ENCODE measurements around the gene PITX2. TPM values are rescaled to one million over a fixed set of nuclear protein-coding genes. Genes with fewer than 3 reads are reported as not detected.

Gene PITX2
- total RNA-seq, 4 donors from 2014 or later: 17.4 to 48.6 (median 34.0) TPM

GRCh38 chr4:110623718-110624397 lies 981 bp upstream of the PITX2 start:
- H3K27ac ChIP-seq (replicated peaks in 1 of 4): peak overlapping the region; percentile 80 to 93 (median 86)
- intact Hi-C loops (cut with DNase I): no loop called here
- no peak for DNase-seq (ENCODE audit: extremely low spot score)
- H3K4me3 ChIP-seq: peak overlapping the region; percentile 60 to 88 (median 72)
- 43% methylated on average over 11 of the region's 11 CpGs for WGBS
- TF ChIP-seq, protein P1, sequence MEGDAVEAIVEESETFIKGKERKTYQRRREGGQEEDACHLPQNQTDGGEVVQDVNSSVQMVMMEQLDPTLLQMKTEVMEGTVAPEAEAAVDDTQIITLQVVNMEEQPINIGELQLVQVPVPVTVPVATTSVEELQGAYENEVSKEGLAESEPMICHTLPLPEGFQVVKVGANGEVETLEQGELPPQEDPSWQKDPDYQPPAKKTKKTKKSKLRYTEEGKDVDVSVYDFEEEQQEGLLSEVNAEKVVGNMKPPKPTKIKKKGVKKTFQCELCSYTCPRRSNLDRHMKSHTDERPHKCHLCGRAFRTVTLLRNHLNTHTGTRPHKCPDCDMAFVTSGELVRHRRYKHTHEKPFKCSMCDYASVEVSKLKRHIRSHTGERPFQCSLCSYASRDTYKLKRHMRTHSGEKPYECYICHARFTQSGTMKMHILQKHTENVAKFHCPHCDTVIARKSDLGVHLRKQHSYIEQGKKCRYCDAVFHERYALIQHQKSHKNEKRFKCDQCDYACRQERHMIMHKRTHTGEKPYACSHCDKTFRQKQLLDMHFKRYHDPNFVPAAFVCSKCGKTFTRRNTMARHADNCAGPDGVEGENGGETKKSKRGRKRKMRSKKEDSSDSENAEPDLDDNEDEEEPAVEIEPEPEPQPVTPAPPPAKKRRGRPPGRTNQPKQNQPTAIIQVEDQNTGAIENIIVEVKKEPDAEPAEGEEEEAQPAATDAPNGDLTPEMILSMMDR (IDR thresholded peaks at IDR 0.05): no peak
- peaks cover 0 to 84% (median 0%) of the 10 kb centered on the region in 4 donors for H3K27me3 ChIP-seq
- H3K36me3 ChIP-seq: peaks cover 0 to 4% (median under 1%) of the 10 kb centered on the region in 4 donors
- H3K4me1 ChIP-seq: peaks cover 29 to 49% (median 41%) of the 10 kb centered on the region in 4 donors
- H3K9me3 ChIP-seq: no peaks in the 10 kb centered on the region

DNA sequence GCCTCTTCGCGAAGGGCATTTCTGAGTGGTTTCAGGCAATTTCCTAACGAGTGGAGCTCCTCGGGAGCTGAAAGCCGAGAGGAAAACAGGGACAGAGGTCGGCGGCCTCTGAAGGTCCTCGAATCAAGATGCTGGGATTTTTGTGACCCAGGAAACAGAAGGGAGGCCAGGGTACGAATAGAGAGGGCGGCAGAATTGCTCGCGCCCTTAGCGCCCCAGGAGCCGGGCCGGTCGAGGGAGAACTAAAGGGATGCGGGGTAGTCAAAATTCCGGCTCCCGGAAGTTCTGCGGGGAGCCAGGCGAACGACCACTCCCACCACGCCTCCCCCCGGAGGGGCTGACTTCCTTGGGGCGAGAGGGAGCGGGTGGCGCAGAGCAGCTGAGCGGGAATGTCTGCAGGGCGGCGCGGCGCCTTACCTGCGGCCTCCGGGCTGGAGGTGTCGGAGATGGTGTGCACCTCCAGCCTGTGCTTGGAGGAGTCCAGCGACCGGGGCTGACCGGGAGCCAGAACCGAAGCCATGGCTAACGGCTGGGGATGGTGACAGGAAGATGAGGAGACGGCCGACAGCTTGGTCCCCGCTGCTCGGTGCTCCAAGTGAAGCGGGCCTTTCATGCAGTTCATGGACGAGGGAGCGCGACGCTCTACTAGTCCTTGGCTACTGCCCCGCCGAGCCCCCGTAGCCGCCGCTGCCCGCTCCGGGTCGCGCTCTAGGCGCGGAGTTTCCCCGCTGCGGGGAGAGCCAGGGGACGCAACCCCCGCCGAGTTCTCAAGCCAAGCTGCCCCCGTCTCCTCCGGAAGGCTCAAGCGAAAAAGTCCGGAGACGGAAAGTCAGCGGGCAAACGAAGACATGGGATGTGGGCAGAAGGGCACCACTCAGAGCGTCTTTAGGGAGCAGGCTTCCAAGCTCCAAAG lies 782 bp downstream of the PITX2 start:
- peaks cover 29 to 63% (median 43%) of the 10 kb centered on the region in 4 donors for H3K4me1 ChIP-seq
- no peaks in the 10 kb centered on the region for H3K9me3 ChIP-seq
- DNase-seq (ENCODE audit: extremely low spot score): no peak
- no peak for TF ChIP-seq POLR2A (IDR thresholded peaks at IDR 0.05; ENCODE audit: low read depth)
- TF ChIP-seq, protein P1 (IDR thresholded peaks at IDR 0.05): no peak
- no peak for TF ChIP-seq EP300 (IDR thresholded peaks at IDR 0.05)
- TF ChIP-seq POLR2AphosphoS5 (IDR thresholded peaks at IDR 0.05): no peak
- peaks cover 0 to 82% (median 0%) of the 10 kb centered on the region in 4 donors for H3K27me3 ChIP-seq
- H3K36me3 ChIP-seq: peaks cover 0 to 13% (median 2%) of the 10 kb centered on the region in 4 donors
- intact Hi-C loops (cut with DNase I): no loop called here
- peak overlapping the region; percentile 80 to 93 (median 86) for H3K27ac ChIP-seq (replicated peaks in 1 of 4)
- peak overlapping the region; percentile 60 to 88 (median 72) for H3K4me3 ChIP-seq
- WGBS: 13% methylated on average over 38 of the region's 73 CpGs

DNA sequence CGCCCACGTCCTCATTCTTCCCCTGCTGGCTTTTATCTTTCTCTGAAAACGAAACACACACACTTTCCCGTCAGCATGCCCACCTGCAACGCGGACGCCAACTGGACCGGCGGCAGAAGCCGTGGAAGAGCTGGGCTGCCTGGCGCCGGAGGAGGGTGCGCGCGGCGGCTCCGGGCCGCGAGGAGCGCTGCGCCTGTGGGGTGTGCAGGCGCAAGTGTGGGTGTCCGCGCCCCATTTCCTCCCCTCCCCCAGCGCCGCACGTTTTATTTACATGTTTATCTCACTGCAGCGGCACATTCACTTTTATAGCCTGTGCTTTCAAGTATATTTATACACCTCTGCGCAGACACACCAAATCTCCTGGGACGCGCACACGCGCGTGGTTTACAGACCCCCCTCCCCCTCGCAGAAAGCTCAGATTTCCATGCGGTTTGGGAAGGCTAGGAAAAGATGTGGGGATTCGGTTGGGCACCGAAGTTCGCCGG lies 1.5 kb downstream of the PITX2 start:
- Histone ChIP-seq H3K9me3 (no peaks in the 10 kb centered on the region), H3K27ac (replicated peaks in 1 of 4) (peak overlapping the region; percentile 80 to 93 (median 86)), H3K4me3 (peak overlapping the region; percentile 60 to 88 (median 72)), H3K36me3 (peaks cover 0 to 13% (median 2%) of the 10 kb centered on the region in 4 donors), H3K4me1 (peaks cover 29 to 65% (median 43%) of the 10 kb centered on the region in 4 donors), H3K27me3 (peaks cover 0 to 74% (median 0%) of the 10 kb centered on the region in 4 donors)
- TF ChIP-seq POLR2AphosphoS5 (IDR thresholded peaks at IDR 0.05) (no peak), POLR2A (IDR thresholded peaks at IDR 0.05; ENCODE audit: low read depth) (no peak), EP300 (IDR thresholded peaks at IDR 0.05) (no peak)
- WGBS: 37% methylated on average over 38 of the region's 40 CpGs
- DNase-seq (ENCODE audit: extremely low spot score): no peak
- intact Hi-C loops (cut with DNase I): no loop called here

- 53% methylated on average over 37 of the region's 37 CpGs for WGBS
- peaks cover 29 to 71% (median 46%) of the 10 kb centered on the region in 4 donors for H3K4me1 ChIP-seq
- no peaks in the 10 kb centered on the region for H3K9me3 ChIP-seq
- TF ChIP-seq, protein P1 (IDR thresholded peaks at IDR 0.05): no peak
- no peak for TF ChIP-seq POLR2AphosphoS5 (IDR thresholded peaks at IDR 0.05)
- intact Hi-C loops (cut with DNase I): no loop called here
- no peak for DNase-seq (ENCODE audit: extremely low spot score)
- H3K27ac ChIP-seq (replicated peaks in 1 of 4): peak overlapping the region; percentile 80 to 93 (median 86)
- H3K27me3 ChIP-seq: peaks cover 0 to 71% (median 0%) of the 10 kb centered on the region in 4 donors
- H3K4me3 ChIP-seq: peak overlapping the region; percentile 60 to 88 (median 72)
- peaks cover 0 to 13% (median 2%) of the 10 kb centered on the region in 4 donors for H3K36me3 ChIP-seq
Measured at GRCh38 chr4:110620691-110621327, 2.1 kb downstream of the PITX2 start.
